HepG2 (cell line): ENCODE results near the gene ETV5. TPM values are rescaled to one million over a fixed set of nuclear protein-coding genes. Genes with fewer than 3 reads are reported as not detected.

Experiments used
- BRD4 ChIP-seq: sonication (generic); formaldehyde crosslinking; IDR thresholded peaks from 2 replicates; pipeline ENCODE4 v1.4.0; 2020; ENCODE audit warnings: missing genetic modification reagents
- ETV5 ChIP-seq: IDR thresholded peaks from 2 replicates; pipeline ENCODE4 v1.6.1; 2018; ENCODE audit warnings: missing biosample characterization, missing genetic modification reagents, inconsistent platforms, borderline replicate concordance
- GATAD2A ChIP-seq: IDR thresholded peaks from 2 replicates; pipeline ENCODE4 v1.6.1; 2016
- GMEB1 ChIP-seq: sonication (generic); formaldehyde crosslinking; IDR thresholded peaks from 2 replicates; pipeline ENCODE4 v1.5.1; 2020; ENCODE audit warnings: missing genetic modification reagents, mild to moderate bottlenecking, borderline replicate concordance
- HNRNPLL ChIP-seq: fragments of 200-400 bp; formaldehyde crosslinking; IDR thresholded peaks from 2 replicates; pipeline ENCODE4 v1.6.1; 2017; ENCODE audit warnings: mild to moderate bottlenecking, low read depth, low read length; ENCODE audit not compliant: poor library complexity, severe bottlenecking
- MAFG ChIP-seq: sonication (generic); formaldehyde crosslinking; IDR thresholded peaks from 2 replicates; pipeline ENCODE4 v1.5.1; 2020; ENCODE audit warnings: mild to moderate bottlenecking, missing genetic modification reagents
- MBD4 ChIP-seq: IDR thresholded peaks from 2 replicates; pipeline ENCODE4 v1.6.1; 2012; ENCODE audit warnings: low read length, inconsistent platforms, borderline replicate concordance
- NFYC ChIP-seq: IDR thresholded peaks from 2 replicates; pipeline ENCODE4 v1.6.1; 2016; ENCODE audit warnings: missing genetic modification reagents, missing compliant biosample characterization
- NR2F2 ChIP-seq: IDR thresholded peaks from 2 replicates; pipeline ENCODE4 v1.6.1; 2012; ENCODE audit warnings: low read depth, inconsistent platforms, borderline replicate concordance
- ONECUT2 ChIP-seq: sonication (generic); formaldehyde crosslinking; IDR thresholded peaks from 2 replicates; pipeline ENCODE4 v1.4.0; 2020; ENCODE audit warnings: missing genetic modification reagents
- RARA ChIP-seq: IDR thresholded peaks from 2 replicates; pipeline ENCODE4 v1.6.1; 2016; ENCODE audit warnings: missing genetic modification reagents, missing compliant biosample characterization
- TFAP4 ChIP-seq: sonication (generic); IDR thresholded peaks from 2 replicates; pipeline ENCODE4 v1.6.1; 2016; ENCODE audit warnings: low read depth, borderline replicate concordance
- TRAFD1 ChIP-seq: sonication (generic); formaldehyde crosslinking; IDR thresholded peaks from 2 replicates; pipeline ENCODE4 v1.5.1; 2020; ENCODE audit warnings: missing genetic modification reagents, mild to moderate bottlenecking, borderline replicate concordance
- ZFP36 ChIP-seq: fragments of 150-350 bp; IDR thresholded peaks from 2 replicates; pipeline ENCODE4 v1.6.1; 2018; ENCODE audit warnings: borderline replicate concordance, low read length, low read depth; ENCODE audit not compliant: partially characterized antibody
- ZNF143 ChIP-seq: sonication (generic); formaldehyde crosslinking; IDR thresholded peaks from 2 replicates; pipeline ENCODE4 v1.4.0; 2020; ENCODE audit warnings: missing genetic modification reagents
- ZNF296 ChIP-seq: sonication (generic); formaldehyde crosslinking; conservative IDR thresholded peaks from 2 replicates; pipeline ENCODE4 v1.5.0; 2020; ENCODE audit warnings: mild to moderate bottlenecking, missing genetic modification reagents
- ZNF326 ChIP-seq: sonication (generic); formaldehyde crosslinking; IDR thresholded peaks from 2 replicates; pipeline ENCODE4 v1.4.0; 2020; ENCODE audit warnings: missing genetic modification reagents, borderline replicate concordance
- ZNF350 ChIP-seq: sonication (generic); formaldehyde crosslinking; IDR thresholded peaks from 2 replicates; pipeline ENCODE4 v1.4.0; 2020; ENCODE audit warnings: mild to moderate bottlenecking, low read depth, missing genetic modification reagents, borderline replicate concordance
- ZNF430 ChIP-seq: sonication (generic); formaldehyde crosslinking; IDR thresholded peaks from 2 replicates; pipeline ENCODE4 v1.9.0; 2021; ENCODE audit warnings: mild to moderate bottlenecking, missing genetic modification reagents
- ZNF564 ChIP-seq: sonication (generic); formaldehyde crosslinking; IDR thresholded peaks from 2 replicates; pipeline ENCODE4 v1.8.1; 2023; ENCODE audit warnings: mild to moderate bottlenecking, missing genetic modification reagents
- ZNF704 ChIP-seq: sonication (generic); formaldehyde crosslinking; IDR thresholded peaks from 2 replicates; pipeline ENCODE4 v1.8.1; 2023; ENCODE audit warnings: mild to moderate bottlenecking, inconsistent platforms, moderate library complexity, missing genetic modification reagents, borderline replicate concordance
- ZNF737 ChIP-seq: sonication (generic); formaldehyde crosslinking; IDR thresholded peaks from 2 replicates; pipeline ENCODE4 v1.5.0; 2020; ENCODE audit warnings: missing genetic modification reagents, mild to moderate bottlenecking, borderline replicate concordance
- ZNF740 ChIP-seq: sonication (generic); formaldehyde crosslinking; IDR thresholded peaks from 2 replicates; pipeline ENCODE4 v1.4.0; 2020; ENCODE audit warnings: missing genetic modification reagents
- ZNF761 ChIP-seq: sonication (generic); formaldehyde crosslinking; conservative IDR thresholded peaks from 2 replicates; pipeline ENCODE4 v1.4.0; 2020; ENCODE audit warnings: mild to moderate bottlenecking, missing genetic modification reagents
- polyA plus RNA-seq, 8 experiments: library from polyadenylated mRNA; depleted of rRNA in 3 of 8; stranded (reverse) in 7 of 8; unstranded in 1 of 8; fragments of >200 nt; fragmentation: Illumina TruSeq in 4 of 8; extraction: Trizol in 4 of 8; gene quantifications; 2 replicates each; pipeline versions ENCODE4 v1.2.1 to v1.2.3, GENCODE V29; 2011 to 2016; ENCODE audit warnings: low read depth in 4 of 8, missing spikeins in 1 of 8, mixed read lengths in 1 of 8; ENCODE audit not compliant: insufficient read depth in 1 of 8
- total RNA-seq, 5 experiments: library from RNA; depleted of rRNA; stranded (reverse); fragments of >200 nt; fragmentation: Illumina TruSeq; extraction: Trizol; gene quantifications; 2 replicates each; pipeline ENCODE4 v1.2.3, GENCODE V29; 2016; ENCODE audit warnings: low read depth in 1 of 5

The ETV5 gene
- total and polyA plus RNA-seq, 2 of the 13 experiments (the other 11 are each of a cell fraction or from before 2014, with no cell fraction given) = 52.9 to 57.2 TPM

- TF ChIP-seq ZNF296 (CRISPR knock-in tag) (no peak), ZFP36 (no peak), MBD4 (0 out of 2 replicates have a peak, but pooled peaks have one; percentile 49), NFYC (CRISPR knock-in tag) (no peak), GATAD2A (CRISPR knock-in tag) (peak; percentile 68), ZNF350 (CRISPR knock-in tag) (peak; percentile 95), ZNF326 (CRISPR knock-in tag) (no peak), NR2F2 (peak; percentile 51; the same call in 1 of the 2 replicates), MAFG (no peak), ZNF143 (CRISPR knock-in tag) (no peak), ZNF761 (CRISPR knock-in tag) (no peak; the same call in 1 of the 2 replicates), ZNF704 (CRISPR knock-in tag) (no peak; the same call in 1 of the 2 replicates), ZNF430 (CRISPR knock-in tag) (no peak), TFAP4 (peak; percentile 94), TRAFD1 (CRISPR knock-in tag) (no peak), ZNF737 (CRISPR knock-in tag) (no peak), GMEB1 (CRISPR knock-in tag) (peak; percentile 76; the same call in 1 of the 2 replicates), BRD4 (no peak), ZNF564 (CRISPR knock-in tag) (0 out of 2 replicates have a peak, but pooled peaks have one; percentile 39), ZNF740 (CRISPR knock-in tag) (no peak), ONECUT2 (CRISPR knock-in tag) (no peak), RARA (CRISPR knock-in tag) (peak; percentile 52; the same call in 1 of the 2 replicates), ETV5 (CRISPR knock-in tag) (no peak; the same call in 1 of the 2 replicates), HNRNPLL (peak; percentile 72)
These were observed 11.0 kb downstream of the ETV5 start (continued) for GRCh38 chr3:186097663-186098451.
